Heart left ventricle (tissue), 16 donors: ENCODE results near the gene WDR74. TPM values are rescaled to one million over a fixed set of nuclear protein-coding genes. Genes with fewer than 3 reads are reported as not detected.

Experiments used
- ATAC-seq, 4 donors: fragments of 200-7000 bp; cut with Tn5 transposase; one replicate each; pipeline ENCODE4 v1.9.1; 2020 to 2022; ENCODE audit warnings: moderate library complexity in 4 of 4, mild to moderate bottlenecking in 3 of 4, moderate number of reproducible peaks in 1 of 4
- DNase-seq, 5 donors: peaks; one replicate each; pipeline ENCODE4 v3.0.0-alpha.2; 2020
- H3K27ac ChIP-seq, 12 donors: fragments of 200-600 bp; sonication (generic) in 4 of 12; one replicate each; pipeline versions ENCODE4 v1.5.0 to v1.8.0; 2016 to 2022; ENCODE audit warnings: mild to moderate bottlenecking in 2 of 12
- H3K27me3 ChIP-seq, 9 donors: fragments of 200-600 bp; sonication (generic) in 2 of 9; one replicate each; pipeline versions ENCODE4 v1.5.1 to v1.8.0; 2016 to 2022; ENCODE audit warnings: mild to moderate bottlenecking in 3 of 9
- H3K36me3 ChIP-seq, 9 donors: fragments of 200-600 bp; sonication (generic) in 2 of 9; one replicate each; pipeline versions ENCODE4 v1.5.0 to v1.8.0; 2018 to 2022; ENCODE audit warnings: mild to moderate bottlenecking in 2 of 9
- H3K4me1 ChIP-seq, 12 donors: fragments of 200-600 bp; sonication (generic) in 4 of 12; one replicate each; pipeline versions ENCODE4 v1.5.0 to v1.8.0; 2016 to 2022; ENCODE audit warnings: mild to moderate bottlenecking in 3 of 12
- H3K4me3 ChIP-seq, 12 donors: fragments of 200-600 bp; sonication (generic) in 4 of 12; one replicate each; pipeline versions ENCODE4 v1.5.0 to v1.8.0; 2017 to 2022; ENCODE audit warnings: mild to moderate bottlenecking in 9 of 12, moderate library complexity in 4 of 12
- H3K9me3 ChIP-seq, 12 donors: fragments of 200-600 bp; sonication (generic) in 4 of 12; one replicate each; pipeline versions ENCODE4 v1.5.0 to v1.8.0; 2016 to 2022; ENCODE audit warnings: mild to moderate bottlenecking in 1 of 12
- CTCF ChIP-seq, 12 donors: fragments of 200-600 bp; sonication (generic) in 4 of 12; IDR thresholded peaks; one replicate each; pipeline versions ENCODE4 v1.5.0 to v1.8.0; 2018 to 2022; ENCODE audit warnings: antibody characterized with exemption in 12 of 12, mild to moderate bottlenecking in 5 of 12
- POLR2A ChIP-seq, 2 donors: fragments of 450-650 bp; IDR thresholded peaks; one replicate each; pipeline ENCODE4 v1.6.1; 2017; ENCODE audit warnings: antibody characterized with exemption in 2 of 2, mild to moderate bottlenecking in 2 of 2, moderate library complexity in 2 of 2
- WGBS, 4 donors: extraction: QIAGEN DNeasy Blood & Tissue Kit in 2 of 4; methylation state at CpG; one replicate each; pipeline versions ENCODE4 v1.1.5 to v1.1.7; 2013 to 2018; 5-methylcytosine and 5-hydroxymethylcytosine counted together
- intact Hi-C, 10 donors: fragments of 100-400 bp; cut with DNase I; formaldehyde crosslinking; loops; one replicate each; pipeline versions ENCODE4 v1.11.1 to v1.14.2; 2022
- long read RNA-seq, 3 donors: library from polyadenylated mRNA; unstranded; transcript quantifications; one replicate each; pipeline ENCODE4 v2.0.0, GENCODE V29; 2020 to 2021
- polyA plus RNA-seq, 2 donors: library from polyadenylated mRNA; stranded (reverse); fragments of 200-250 nt; gene quantifications; one replicate each; pipeline ENCODE4 v1.2.3, GENCODE V29; 2013
- total RNA-seq, 9 donors: library from RNA; depleted of rRNA in 2 of 9; stranded (reverse); fragments of >200 nt in 2 of 9; fragmentation: NEBNext Ultra II Directional in 3 of 9; extraction: Animal tissue kit (Norgen Biotek cat#: 25700) in 3 of 9; gene quantifications; one replicate each; pipeline versions ENCODE4 v1.1.0 to v1.2.4, GENCODE V29; 2016 to 2023
- donor health status: ischemic (EF 13 %, LVEDD 7.1; RV severe dilation, severe dysfunction).
- donor health status: healthy with polysubstance abuse.
- donor health status: DM: no; HTN: yes; CAD: no.
- donor health status: DM: no; HTN: no; CAD: no.
- donor health status: ischemic (EF 25% LVEDD 6.9; RV normal size, moderate dysfunction).
- donor health status: ischemic (EF 25% LVEDD 5.7; RV mildly dilated, moderate dysfunction).
- donor health status: healthy.
- donor health status: DM: yes; HTN: yes; CAD: no.
- donor health status: ischemic (EF 35%, LVEDD 5.7; RV mildly dilated, moderate dysfunction).
- donor health status: nonischemic (EF 11% LVEDD 7.7; RV severe dilation, severe dysfunction).
- donor health status: DM: yes; HTN: yes; CAD: no.
- donor health status: PGD.
- donor health status: ischemic (EF 29% LVEDD 5.4; RV normal size, mild dysfunction).
- donor health status: nonischemic (EF 23%, LVEDD 6.1; RV moderate dilation, normal function).

The WDR74 gene
- 10 to 100 TPM; 19.2 to 36.6 (median 24.8) TPM for total RNA-seq
- polyA plus RNA-seq = 10 to 100 TPM; 28.7 to 70.6 TPM
- long read RNA-seq, donor 1, transcript WDR74-201 (11 exons, 1,289 nt) = major isoform, 21 of 25 reads
- long read RNA-seq, donor 1, partial matches to known transcripts = 2 of 25 reads
- long read RNA-seq, donor 1, other reads (novel, unspliced or antisense) = 2 of 25 reads
- long read RNA-seq, donor 2, transcript WDR74-201 (11 exons, 1,289 nt) = major isoform, 112 of 129 reads
- long read RNA-seq, donor 2, partial matches to known transcripts = 5 of 129 reads
- long read RNA-seq, donor 2, other reads (novel, unspliced or antisense) = 11 of 129 reads
- long read RNA-seq, donor 3, transcript WDR74-201 (11 exons, 1,289 nt) = major isoform, 33 of 36 reads
- long read RNA-seq, donor 3, partial matches to known transcripts = 0 of 36 reads
- long read RNA-seq, donor 3, other reads (novel, unspliced or antisense) = 2 of 36 reads

GRCh38 chr11:62839050-62839945, at the start of gene WDR74:
Gene WDR74, minus strand, starts transcription at chr11:62839590. Its CDS starts 20 bp downstream, at chr11:62839570.
- intact Hi-C loops = loop anchor here in 2 of 10 donors (2.0 to 5.0 kb wide), 2 partner anchors 34 to 47 kb away; partner anchors contain the start of genes NXF1 (in 1 of the 2) and TMEM223 (in 1 of the 2)
- H3K9me3 ChIP-seq = no peaks in the 10 kb centered on the region
- H3K4me3 ChIP-seq = peak within 1 kb of the TSS; percentile 66 to 98 (median 84)
- WGBS, 4 donors = 0% methylated on average over 48 to 62 of the region's 62 CpGs
- peak; percentile 70 to 79 (median 77) for ATAC-seq
- peaks cover 5 to 33% (median 17%) of the 10 kb centered on the region in 12 donors for H3K4me1 ChIP-seq
- H3K36me3 ChIP-seq = peaks cover 0 to 36% (median 26%) of the 10 kb centered on the region in 9 donors
- peak; percentile 92 to 95 (median 94) for DNase-seq
- no peaks in the 10 kb centered on the region for H3K27me3 ChIP-seq
- TF ChIP-seq POLR2A (IDR thresholded peaks at IDR 0.05) = peak; percentile 37 to 73
- TF ChIP-seq CTCF (IDR thresholded peaks at IDR 0.05) = no peak
- peak within 1 kb of the TSS; percentile 82 to 99 (median 96) for H3K27ac ChIP-seq

- no peak for DNase-seq
- Histone ChIP-seq H3K27me3 (no peaks in the 10 kb centered on the region), H3K36me3 (peaks cover 5 to 59% (median 56%) of the 10 kb centered on the region in 9 donors), H3K27ac (peak overlapping the region in 3 of 12 donors; percentile 27 to 55 (median 29)), H3K4me1 (peaks cover 0 to 36% (median 9%) of the 10 kb centered on the region in 12 donors), H3K4me3 (no peak overlapping the region), H3K9me3 (no peaks in the 10 kb centered on the region)
- ATAC-seq = no peak
- 62 to 72% (median 67%) methylated on average over 2 of the region's 2 CpGs for WGBS, 4 donors
- TF ChIP-seq CTCF (IDR thresholded peaks at IDR 0.05) (no peak), POLR2A (IDR thresholded peaks at IDR 0.05) (no peak)
- intact Hi-C loops = no loop called here
These were observed 49.7 kb upstream of the WDR74 start for GRCh38 chr11:62889126-62889483.

GRCh38 chr11:62888406-62888805, 49.0 kb upstream of the WDR74 start:
- peaks cover 0 to 43% (median 14%) of the 10 kb centered on the region in 12 donors for H3K4me1 ChIP-seq
- DNase-seq = no peak
- intact Hi-C loops = no loop called here
- WGBS, 4 donors = 83 to 92% (median 90%) methylated on average over 14 of the region's 14 CpGs
- H3K4me3 ChIP-seq = no peak overlapping the region
- no peak overlapping the region for H3K27ac ChIP-seq
- no peaks in the 10 kb centered on the region for H3K9me3 ChIP-seq
- H3K27me3 ChIP-seq = no peaks in the 10 kb centered on the region
- no peak for TF ChIP-seq POLR2A (IDR thresholded peaks at IDR 0.05)
- no peak for TF ChIP-seq CTCF (IDR thresholded peaks at IDR 0.05)
- peaks cover 5 to 66% (median 62%) of the 10 kb centered on the region in 9 donors for H3K36me3 ChIP-seq
- ATAC-seq = no peak
